Measurements from ENCODE around the gene LGALSL. TPM values are rescaled to one million over a fixed set of nuclear protein-coding genes. Genes with fewer than 3 reads are reported as not detected.

Gene LGALSL
- total RNA-seq, 1 experiment from 2014 or later: 23.8 TPM

- no peak overlapping the region for H3K4me3 Mint-ChIP-seq
- no peaks in the 10 kb centered on the region for H4K20me1 ChIP-seq (ENCODE audit: control insufficient read depth, insufficient read depth, insufficient read length)
- H2BK12ac ChIP-seq (ENCODE audit: insufficient read length, low read depth, low read length): no peak overlapping the region
- H2BK120ac ChIP-seq (ENCODE audit: low read depth, low read length, poor library complexity, severe bottlenecking): no peak overlapping the region
- H2BK5ac ChIP-seq (ENCODE audit: insufficient read length, low read length): no peak overlapping the region
- H2BK15ac ChIP-seq (ENCODE audit: low read depth, low read length): no peak overlapping the region
- WGBS (ENCODE audit: extremely low coverage, insufficient read length, low lambda C conversion rate): no CpG with 5 or more reads among the region's 6 CpGs
- H3T11ph ChIP-seq (ENCODE audit: low read length): no peak overlapping the region
- TF ChIP-seq CTCF (conservative IDR thresholded peaks at IDR 0.05): no peak
- H3K23me2 ChIP-seq (ENCODE audit: insufficient read length, low read depth, low read length, poor library complexity, severe bottlenecking): no peaks in the 10 kb centered on the region
- H3K79me1 ChIP-seq (ENCODE audit: insufficient read depth, low read depth, low read length, poor library complexity, severe bottlenecking): no peaks in the 10 kb centered on the region
- no peaks in the 10 kb centered on the region for H3K79me2 ChIP-seq (ENCODE audit: insufficient read depth, low read length)
- H2AFZ ChIP-seq (ENCODE audit: low read length): no peak overlapping the region
- no peak overlapping the region for H4K5ac ChIP-seq (ENCODE audit: insufficient read length, low read depth, low read length)
- no peak overlapping the region for H3K56ac ChIP-seq (ENCODE audit: insufficient read length, low read depth, low read length)
- no peak overlapping the region for H4K8ac ChIP-seq (replicated peaks; ENCODE audit: insufficient read length, low read depth, low read length)
- H2AK5ac ChIP-seq (ENCODE audit: insufficient read length, low read length): no peak overlapping the region
- H3K4ac ChIP-seq (ENCODE audit: low read depth, low read length): no peak overlapping the region
- no peaks in the 10 kb centered on the region; the same call in 1 of the 2 replicates for H3K27me3 Mint-ChIP-seq (ENCODE audit: low read depth)
- peaks cover 28 to 29% of the 10 kb centered on the region in 2 experiments for H3K4me1 Mint-ChIP-seq
- no peaks in the 10 kb centered on the region for H3K27me3 ChIP-seq (ENCODE audit: insufficient read depth, low read length)
- H3K23ac ChIP-seq (ENCODE audit: insufficient read length, low read depth, low read length): no peak overlapping the region
- H3K9me3 Mint-ChIP-seq: no peaks in the 10 kb centered on the region
- H3K9ac ChIP-seq (ENCODE audit: extremely low read depth, insufficient read length, low read length): no peak overlapping the region
- H3K27ac Mint-ChIP-seq: no peak overlapping the region
- no peaks in the 10 kb centered on the region for H3K9me3 ChIP-seq (ENCODE audit: control insufficient read depth, low read depth, low read length)
- H3K4me1 ChIP-seq (ENCODE audit: insufficient read depth, low read length): peaks cover 7% of the 10 kb centered on the region; the same call in 1 of the 2 replicates
- H2BK20ac ChIP-seq (ENCODE audit: low read depth, low read length, poor library complexity, severe bottlenecking): no peak overlapping the region
- H4K91ac ChIP-seq (ENCODE audit: insufficient read length, low read depth, low read length): no peak overlapping the region
- H3K4me2 ChIP-seq (ENCODE audit: insufficient read depth, insufficient read length, low read length): no peak overlapping the region
- H3K14ac ChIP-seq (ENCODE audit: insufficient read depth, low read length): no peak overlapping the region
- H3K27ac ChIP-seq (ENCODE audit: insufficient read length, low read depth, low read length): no peak overlapping the region
- H3K36me3 Mint-ChIP-seq (ENCODE audit: insufficient read depth in 1 of 3, low read depth in 3 of 3): no peaks in the 10 kb centered on the region
- DNase-seq: no peak
- no peak overlapping the region for H3K18ac ChIP-seq (ENCODE audit: insufficient read length, low read depth, low read length)
Measured at GRCh38 chr2:64470766-64471295, 16.9 kb downstream of the LGALSL start.

All from H9 (cell line).